PC-9 (cell line): ENCODE data around the gene PRDM2.

Experiments
- CTCF ChIP-seq: fragments of 200-600 bp; sonication (generic); conservative IDR thresholded peaks from 2 replicates; pipeline ENCODE4 v1.6.1; 2017; ENCODE audit warnings: mixed run types, antibody characterized with exemption, mild to moderate bottlenecking, moderate library complexity
- EZH2 ChIP-seq: fragments of 200-600 bp; sonication (generic); IDR thresholded peaks from 2 replicates; pipeline ENCODE4 v1.8.0; 2017; ENCODE audit warnings: antibody characterized with exemption, low read depth

- no peak for TF ChIP-seq CTCF
- no peak for TF ChIP-seq EZH2
These were observed at the start of gene PRDM2 for GRCh38 chr1:13699936-13700520.
